M059J (cell line): ENCODE results near the gene SUN3. TPM values are rescaled to one million over a fixed set of nuclear protein-coding genes. Genes with fewer than 3 reads are reported as not detected.
A peak's percentile ranks its signal among the peaks of the same experiment; 100 is the strongest.

Source experiments
- DNase-seq: peaks from one replicate; pipeline ENCODE4 v3.0.0-alpha.2; 2012; ENCODE audit warnings: low read depth
- total RNA-seq: library from RNA; depleted of rRNA; stranded (reverse); fragments of >200 nt; shearing (Covaris generic); gene quantifications from 2 replicates; pipeline ENCODE4 v1.2.3, GENCODE V29; 2014; rRNA removed

Gene SUN3
- total RNA-seq: 0.59 TPM in 1 of 2 replicates, not detected in the other

DNA sequence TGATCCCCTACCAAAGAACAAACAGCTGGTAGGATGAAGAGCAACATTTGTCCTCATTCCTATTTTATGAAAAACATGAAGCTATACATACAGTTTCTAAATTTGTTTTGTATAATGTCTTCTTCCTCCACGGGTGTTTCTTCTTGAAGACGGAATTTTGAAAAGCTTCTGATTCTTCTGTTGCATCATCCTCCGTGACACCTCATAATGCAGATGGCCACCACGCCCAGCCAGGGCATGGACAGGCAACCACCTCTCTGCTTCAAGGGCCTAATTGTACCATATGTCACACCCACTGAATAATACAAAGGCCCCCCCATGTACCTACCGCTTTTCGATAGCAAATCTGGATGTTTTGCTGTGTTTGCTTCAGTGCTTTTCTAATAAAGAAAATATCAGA lies at the start of gene SUN3:
Gene SUN3 (minus strand): TSS at position 170 of the 400 bp plus-strand sequence. CDS start 169 bp downstream, at position 1.
- DNase-seq: no peak

DNA sequence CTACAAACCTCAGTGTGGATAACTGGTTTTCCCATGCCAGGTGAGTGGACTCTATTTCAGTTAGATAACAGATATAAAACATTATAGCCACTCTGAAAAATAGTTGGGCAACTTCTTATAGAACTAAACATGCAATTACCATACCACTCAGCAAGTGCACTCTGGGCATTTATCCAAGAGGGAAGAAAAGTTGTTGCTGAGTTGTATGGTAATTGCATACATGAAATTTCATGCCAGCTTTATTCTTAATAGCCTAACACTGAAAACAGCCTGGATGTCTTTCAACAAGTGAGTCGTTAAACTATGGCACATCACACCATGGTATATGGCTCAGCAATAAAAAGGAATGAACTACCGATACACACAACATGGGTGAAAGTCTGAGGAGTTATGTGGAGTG lies 49.6 kb upstream of the SUN3 start:
- no peak for DNase-seq

DNA sequence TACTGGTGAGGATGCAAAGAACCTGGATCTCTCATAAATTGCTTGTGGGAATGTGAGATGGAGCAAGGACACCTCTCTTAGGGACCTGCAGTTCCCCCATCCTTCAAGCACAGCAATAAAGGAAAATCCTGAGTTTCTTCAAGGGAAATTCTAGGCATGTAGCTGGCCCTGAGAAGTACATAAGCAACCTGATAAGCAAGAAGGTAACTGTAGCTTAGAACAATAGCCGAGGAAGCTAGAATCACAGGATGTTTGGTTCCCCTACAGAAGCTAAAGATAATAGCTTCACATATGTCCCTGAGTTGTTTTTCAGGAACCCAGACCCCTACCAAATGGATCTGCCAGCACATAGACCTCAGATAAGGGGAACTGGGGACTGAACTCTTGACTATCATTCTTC lies 48.5 kb upstream of the SUN3 start:
- no peak for DNase-seq

GRCh38 chr7:48074204-48074654 lies 45.3 kb upstream of the SUN3 start:
- DNase-seq: peak; percentile 82

DNA sequence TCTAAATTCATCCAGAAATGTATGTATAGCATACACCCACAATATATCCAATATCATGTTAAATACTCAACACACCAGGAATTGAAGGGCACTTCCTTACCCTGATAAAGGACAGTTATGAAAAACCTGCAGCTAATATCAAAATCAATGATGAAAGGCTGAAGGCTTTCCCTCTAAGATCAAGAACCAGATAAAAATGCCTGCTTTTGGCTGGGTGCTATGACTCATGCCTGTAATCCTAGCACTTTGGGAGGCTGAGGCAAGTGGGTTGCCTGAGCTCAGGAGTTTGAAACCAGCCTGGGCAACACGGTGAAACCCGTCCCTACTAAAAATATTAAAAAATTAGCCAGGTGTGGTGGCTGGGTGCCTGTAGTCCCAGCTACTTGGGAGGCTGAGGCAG lies 38.6 kb upstream of the SUN3 start:
- DNase-seq: peak; percentile 51

- DNase-seq: no peak
Observed at GRCh38 chr7:48063985-48064384, 35.1 kb upstream of the SUN3 start.

GRCh38 chr7:48059706-48060105 lies 30.8 kb upstream of the SUN3 start:
- DNase-seq: no peak

DNA sequence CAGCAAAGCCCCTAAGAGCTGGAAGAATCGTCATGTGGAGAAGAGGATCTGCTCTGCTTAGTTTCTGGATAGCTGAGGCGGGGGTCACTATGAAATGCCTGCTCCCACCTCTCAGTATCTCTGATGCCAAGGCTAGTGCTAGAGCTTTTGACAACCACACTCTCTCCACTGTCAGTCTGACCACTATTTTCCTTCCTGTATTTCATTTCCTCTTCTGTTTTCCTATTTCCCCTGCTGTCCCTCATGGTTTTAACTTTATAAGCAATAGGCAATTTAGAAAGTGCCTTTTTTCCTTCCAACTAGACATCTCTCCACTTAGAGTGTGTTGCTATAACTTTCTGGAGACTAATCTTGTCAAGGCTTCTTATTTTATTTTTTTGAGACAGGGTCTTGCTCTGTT lies 30.1 kb upstream of the SUN3 start:
- DNase-seq: no peak

DNA sequence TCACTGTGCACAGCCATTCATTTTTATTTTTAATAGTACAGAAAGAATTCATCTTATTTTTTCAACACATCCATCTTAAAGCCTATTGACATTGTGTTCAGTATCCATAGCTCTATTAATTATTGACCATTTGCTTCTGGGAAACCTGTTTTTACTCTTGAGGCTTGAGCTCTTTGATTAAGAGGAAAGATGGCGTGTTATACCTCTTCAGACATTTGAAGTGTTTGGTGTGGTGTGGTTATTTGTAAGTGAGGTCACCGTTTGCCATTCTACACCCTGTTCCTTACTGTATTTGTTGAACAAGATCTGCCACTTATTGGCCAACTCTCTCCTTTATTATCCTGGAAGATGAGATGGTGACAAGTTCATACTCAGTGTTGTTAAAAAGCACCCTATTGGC lies 24.8 kb upstream of the SUN3 start:
- DNase-seq: no peak

DNA sequence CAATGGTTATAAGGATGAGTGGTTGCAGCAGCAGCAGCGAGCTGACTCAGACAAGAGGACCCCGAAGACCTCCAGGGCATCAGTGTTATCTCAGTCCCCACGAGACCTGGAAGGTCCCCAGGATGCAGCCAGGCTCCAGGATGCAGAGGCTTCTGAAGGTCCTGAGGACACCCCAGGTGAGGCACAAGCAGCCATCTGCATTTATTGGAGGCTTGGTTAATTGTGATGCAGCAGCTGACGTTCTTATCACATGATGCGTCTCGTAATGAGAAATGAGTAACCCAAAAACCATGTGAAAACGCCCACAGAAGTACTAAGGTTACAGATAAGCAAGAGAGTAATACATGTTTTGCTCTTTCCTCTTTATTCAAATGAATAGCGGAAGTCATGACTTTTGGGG lies 23.8 kb upstream of the SUN3 start:
- peak; percentile 89 for DNase-seq

DNA sequence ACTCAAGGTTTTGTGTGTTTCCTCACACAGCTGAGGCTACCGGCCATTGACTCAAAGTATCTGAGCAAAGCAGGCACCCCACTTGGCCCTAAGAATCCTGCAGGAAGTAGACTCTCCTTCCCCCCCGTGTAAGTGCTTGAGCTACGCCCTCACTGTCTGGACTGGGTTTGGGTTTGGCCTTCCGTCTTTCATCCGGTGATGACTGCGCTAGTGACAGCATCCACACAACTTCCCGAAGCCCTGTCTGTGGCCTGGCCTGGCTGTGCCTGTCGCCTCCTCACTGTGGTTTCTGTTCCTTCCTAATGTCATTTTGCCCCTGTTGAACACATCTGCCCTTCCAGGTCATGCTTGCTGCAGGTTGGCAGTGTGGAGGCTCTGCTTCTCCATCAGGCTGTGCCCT lies 20.9 kb upstream of the SUN3 start:
- DNase-seq: no peak

DNA sequence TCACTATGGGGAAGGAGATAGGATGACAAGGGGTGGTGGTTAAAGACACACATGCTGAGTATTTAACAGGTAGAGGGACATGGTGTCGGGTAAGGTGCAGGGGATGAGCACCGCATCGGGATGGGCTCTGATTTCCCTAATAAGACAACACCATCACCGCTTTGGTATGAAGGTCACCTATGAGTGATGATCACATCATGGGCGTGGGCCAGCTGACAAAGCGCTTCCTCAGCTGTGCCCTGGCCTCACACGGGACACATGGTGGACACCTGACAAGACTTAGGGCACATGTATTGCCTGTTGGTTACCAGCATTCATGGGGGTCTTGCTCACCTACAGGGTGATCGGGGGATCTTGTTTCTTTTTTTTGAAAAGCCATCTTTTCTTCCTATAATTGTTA lies 19.2 kb upstream of the SUN3 start:
- no peak for DNase-seq

DNA sequence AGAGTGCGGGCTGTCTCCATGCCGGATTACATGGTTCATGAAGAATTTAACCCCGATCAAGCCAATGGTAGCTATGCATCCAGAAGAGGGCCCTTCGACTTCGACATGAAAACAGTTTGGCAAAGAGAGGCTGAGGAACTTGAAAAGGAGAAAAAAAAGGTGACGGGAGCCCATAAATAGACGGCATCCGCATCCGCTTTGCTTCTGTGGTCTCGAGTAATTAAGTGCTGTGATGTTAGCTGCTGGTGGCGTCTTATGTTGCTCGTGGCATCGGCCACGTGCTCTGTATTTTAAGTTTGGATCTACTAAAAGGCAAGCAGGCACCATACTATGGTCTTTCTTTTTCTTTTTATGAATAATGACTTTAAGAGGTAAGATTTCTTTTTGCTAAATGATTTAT lies 17.6 kb upstream of the SUN3 start:
- DNase-seq: no peak

GRCh38 chr7:48045195-48045765 lies 16.4 kb upstream of the SUN3 start:
- DNase-seq: no peak

DNA sequence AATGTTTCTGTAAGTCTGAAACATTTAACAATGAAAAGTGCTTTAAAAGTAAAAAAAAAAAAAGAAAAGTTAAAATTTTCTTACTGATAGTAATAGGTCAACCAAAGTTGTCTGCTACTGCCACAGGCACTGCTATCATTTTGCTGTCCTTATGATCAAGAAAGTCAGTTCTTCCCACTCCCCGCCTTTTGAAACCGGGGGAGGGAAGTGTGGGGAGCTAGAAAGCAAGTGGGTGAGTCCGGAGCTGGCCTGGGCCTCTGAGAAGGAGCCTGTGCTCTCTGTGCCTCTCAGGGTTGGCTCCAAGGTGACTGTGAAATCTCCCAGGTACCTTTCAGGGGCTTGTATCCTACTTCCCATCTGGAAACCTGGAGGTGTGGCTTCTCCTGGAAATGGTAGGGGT lies 13.7 kb upstream of the SUN3 start:
- no peak for DNase-seq

- peak; percentile 56 for DNase-seq
Observed at GRCh38 chr7:48042216-48042615, 13.3 kb upstream of the SUN3 start.

DNA sequence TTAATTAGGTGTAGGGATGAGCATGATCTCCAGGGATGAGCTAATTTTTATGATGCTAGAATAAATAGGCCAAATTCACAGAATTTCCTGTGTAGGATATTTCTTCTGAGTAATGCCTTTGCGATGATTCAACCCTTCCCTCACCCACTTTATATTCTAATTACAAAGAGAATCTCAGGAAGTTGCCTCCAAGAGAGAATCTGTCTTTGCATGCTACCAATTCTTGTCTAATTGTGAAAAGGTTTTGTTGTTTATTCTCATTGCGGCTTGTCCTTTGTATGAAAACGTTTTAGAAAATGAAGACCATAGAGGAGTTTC lies 12.7 kb upstream of the SUN3 start:
- DNase-seq: peak; percentile 81

- peak; percentile 71 for DNase-seq
Observed at GRCh38 chr7:48040944-48041652, 12.2 kb upstream of the SUN3 start.

DNA sequence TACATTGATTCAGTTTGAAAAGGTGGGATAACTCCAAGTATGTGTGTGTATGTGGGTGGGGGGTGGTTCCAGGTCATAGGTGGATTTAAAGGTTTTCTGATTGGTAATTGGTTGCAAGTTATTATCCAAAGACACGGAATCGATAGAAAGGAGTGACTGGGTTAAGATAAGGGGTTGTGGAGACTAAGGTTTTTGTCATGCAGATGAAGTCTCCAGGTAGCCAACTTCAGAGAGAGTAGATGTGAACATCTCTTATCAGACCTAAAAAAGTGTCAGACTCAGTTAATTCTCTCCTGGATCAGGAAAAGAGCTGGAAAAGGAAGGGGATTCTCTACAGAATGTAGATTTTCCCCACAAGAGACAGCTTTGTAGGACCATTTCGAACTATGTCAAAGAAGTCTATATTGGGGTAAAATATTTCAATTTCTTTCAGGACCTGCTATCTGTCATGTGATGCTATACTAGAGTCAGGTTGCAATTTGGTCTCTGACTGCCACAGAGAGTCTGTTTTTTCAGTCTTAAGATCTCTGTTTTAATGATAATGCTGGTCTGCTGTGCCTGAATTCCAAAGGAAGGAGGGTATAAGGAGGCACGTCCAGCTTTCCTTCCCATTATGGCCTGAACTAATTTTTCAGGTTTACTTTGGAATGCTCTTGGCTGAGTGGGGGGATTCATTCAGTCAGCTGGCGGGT lies 10.1 kb upstream of the SUN3 start:
- no peak for DNase-seq

- peak; percentile 26 for DNase-seq
Observed at GRCh38 chr7:48035967-48036478, 7.1 kb upstream of the SUN3 start.

- DNase-seq: peak; percentile 93
Observed at GRCh38 chr7:48035301-48035966, 6.5 kb upstream of the SUN3 start, which contains the start of gene C7orf57. C7orf57 (plus strand) TSS chr7:48035543; CDS start chr7:48036309, 766 bp downstream.

- DNase-seq: peak; percentile 35
Observed at GRCh38 chr7:48033922-48034321, 5.0 kb upstream of the SUN3 start.
